Kidney capillary endothelial cell (primary cell): ENCODE results near the gene OR12D1.

Experiments
- DNase-seq: peaks from one replicate; pipeline ENCODE4 v3.0.0-alpha.2; 2018; ENCODE audit warnings: low spot score

Gene OR12D1

DNA sequence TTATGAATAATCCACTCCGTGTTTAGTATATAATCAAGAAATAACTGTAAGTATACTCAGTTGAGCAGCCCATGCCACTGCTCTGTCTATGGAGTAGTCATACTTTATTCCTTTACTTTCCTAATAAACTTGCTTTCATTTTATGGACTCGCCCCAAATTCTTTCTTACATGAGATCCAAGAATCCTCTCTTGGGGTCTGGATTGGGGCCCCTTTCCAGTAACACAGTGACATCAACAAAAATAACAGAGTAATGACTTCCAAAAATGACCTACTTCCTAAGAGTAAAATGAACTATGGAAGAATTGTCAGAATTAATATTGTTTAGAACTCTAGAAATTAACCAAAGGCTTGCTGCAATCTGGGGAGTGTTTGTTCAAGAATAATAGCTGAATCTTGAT, 51.1 kb downstream of the OR12D1 start:
- no peak for DNase-seq

DNA sequence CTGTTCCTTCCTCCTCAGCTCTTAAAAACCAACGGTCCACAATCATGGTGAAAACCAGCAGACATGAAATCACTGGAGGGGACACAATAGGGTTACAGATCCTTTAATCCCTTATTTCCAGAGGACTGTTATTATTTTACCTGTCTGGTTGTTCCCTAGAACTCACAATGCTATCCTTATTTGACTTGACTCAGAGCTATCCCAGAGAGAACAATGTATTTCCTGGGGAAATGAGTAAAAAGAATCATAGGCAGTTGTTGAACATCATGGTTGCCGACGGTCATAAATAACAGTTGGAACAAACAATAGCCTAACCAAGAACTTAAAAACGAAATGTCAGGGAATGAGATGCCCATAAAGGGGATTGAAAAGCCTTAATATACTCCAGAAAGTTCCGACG, 51.5 kb downstream of the OR12D1 start:
- peak; percentile 56 for DNase-seq
